22Rv1 (cell line): ENCODE measurements around the gene ZFP69.

ENCODE experiments used
- H3K27ac ChIP-seq: fragments of 450-650 bp; 2 replicates; pipeline ENCODE4 v1.5.1; 2017
- CTCF ChIP-seq: fragments of 450-650 bp; IDR thresholded peaks from 2 replicates; pipeline ENCODE4 v1.5.1; 2017; ENCODE audit warnings: mild to moderate bottlenecking
- ZFX ChIP-seq: fragments of 450-650 bp; IDR thresholded peaks from 2 replicates; pipeline ENCODE4 v1.6.1; 2017; ENCODE audit warnings: antibody characterized with exemption, borderline replicate concordance

The ZFP69 gene

DNA sequence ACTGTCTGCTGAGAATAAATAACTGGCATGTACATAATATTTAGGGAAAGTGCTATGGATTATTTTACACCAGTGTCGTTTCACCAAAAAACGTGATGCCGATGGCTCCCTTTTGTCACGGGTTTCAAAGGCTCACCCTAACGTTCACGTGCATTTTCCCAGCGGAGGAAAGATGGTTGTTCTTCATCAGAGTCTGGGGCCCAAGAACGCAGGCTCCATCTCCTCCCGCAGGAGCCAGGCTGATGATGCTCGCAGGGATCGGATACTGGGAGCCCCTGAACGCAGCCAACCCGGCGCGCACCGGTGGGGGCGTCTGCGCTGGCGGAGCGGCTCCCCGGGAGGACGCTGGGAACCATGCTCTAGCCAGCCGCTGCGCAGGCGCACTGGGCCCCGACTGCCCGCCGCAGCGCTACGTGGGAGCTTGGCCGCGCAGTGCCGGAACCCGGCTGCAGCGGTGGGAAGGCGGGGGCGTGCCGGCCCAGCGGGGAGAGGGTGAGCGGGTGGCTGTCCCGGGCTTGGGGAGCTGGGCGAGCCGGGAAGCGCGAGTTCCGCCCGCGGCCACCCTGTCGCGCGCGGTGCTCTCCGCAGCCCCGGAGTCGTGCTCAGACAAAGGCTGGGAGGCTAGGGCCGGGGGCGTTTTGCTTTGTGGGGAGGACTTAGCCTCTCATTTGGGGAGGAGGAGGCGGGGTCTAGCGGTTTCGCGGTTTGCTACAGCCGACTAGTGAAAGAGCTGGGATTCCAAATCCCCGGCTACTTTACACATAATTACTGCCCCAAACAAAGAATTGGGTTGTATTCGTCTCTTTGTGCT, 27.2 kb upstream of the ZFP69 start, which contains the start of gene ZFP69B:
TSS of gene ZFP69B (plus strand) at position 793 of the 811 bp plus-strand sequence. CDS start 486 bp downstream, outside the sequence.
- TF ChIP-seq CTCF (no peak), ZFX (no peak)
- peak within 1 kb of the TSS; percentile 58 for H3K27ac ChIP-seq

DNA sequence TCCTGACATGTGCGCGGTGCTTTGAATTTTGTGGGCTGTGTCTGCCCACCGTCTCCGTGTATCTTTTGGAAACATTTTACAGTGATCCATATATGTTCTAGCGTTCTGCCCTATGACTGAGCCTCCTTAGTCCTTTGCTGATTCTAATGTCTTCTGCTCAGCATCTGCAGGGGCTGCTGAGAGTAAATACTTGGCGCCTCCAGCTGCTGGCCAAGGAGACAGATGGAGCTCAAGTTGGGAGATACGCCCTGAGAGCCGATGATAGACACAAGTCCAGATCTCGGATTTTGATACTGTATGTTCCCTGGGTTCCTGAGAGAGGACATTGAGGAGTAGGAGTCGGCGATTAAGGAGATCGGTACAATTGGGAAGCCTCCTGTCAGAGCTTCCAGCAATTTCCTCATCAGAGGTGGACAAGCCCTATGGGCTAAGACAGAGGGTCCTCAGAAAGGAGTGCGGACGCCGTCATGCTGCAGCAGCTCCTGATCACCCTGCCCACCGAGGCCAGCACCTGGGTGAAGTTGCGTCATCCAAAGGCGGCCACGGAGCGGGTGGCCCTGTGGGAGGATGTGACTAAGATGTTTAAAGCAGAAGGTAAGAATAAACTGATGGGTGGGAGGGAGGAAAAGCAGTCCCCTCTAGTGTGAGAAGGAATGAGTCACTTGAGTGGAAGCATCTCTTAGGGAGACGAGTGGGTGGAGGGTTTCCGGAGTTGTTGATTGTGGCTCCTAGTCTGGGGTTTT, 26.4 kb upstream of the ZFP69 start:
- peak overlapping the region; percentile 58 for H3K27ac ChIP-seq

GRCh38 chr1:40451238-40451585, 25.9 kb upstream of the ZFP69 start:
- H3K27ac ChIP-seq: no peak overlapping the region
- no peak for TF ChIP-seq CTCF
- TF ChIP-seq ZFX: no peak

More for the DNA sequence above, 26.4 kb upstream of the ZFP69 start:
- TF ChIP-seq ZFX: no peak
- TF ChIP-seq CTCF: no peak

DNA sequence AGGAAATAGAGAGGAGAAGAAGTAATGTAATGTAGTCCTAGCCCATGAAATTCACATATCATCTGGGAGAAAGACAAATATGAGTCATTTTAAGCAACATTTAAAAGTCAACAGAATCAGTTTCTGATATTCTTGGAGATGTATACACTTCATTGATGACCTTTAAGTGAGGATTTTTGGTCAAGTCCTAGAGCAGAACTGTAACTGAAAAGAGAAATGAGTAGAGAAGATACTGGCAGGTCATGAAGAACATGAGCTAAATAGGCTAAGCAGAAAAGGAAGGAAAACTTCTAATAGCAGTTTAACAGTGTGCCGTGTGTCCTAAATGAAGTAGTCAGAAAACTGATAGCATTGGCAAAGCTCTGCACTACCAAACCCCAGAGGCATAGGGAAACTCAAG, 22.2 kb upstream of the ZFP69 start:
- TF ChIP-seq CTCF: no peak
- no peak for TF ChIP-seq ZFX
- no peak overlapping the region for H3K27ac ChIP-seq

- TF ChIP-seq CTCF: no peak
- no peak for TF ChIP-seq ZFX
- no peak overlapping the region for H3K27ac ChIP-seq
Observed at GRCh38 chr1:40462956-40463590, 14.0 kb upstream of the ZFP69 start.

- H3K27ac ChIP-seq: no peak overlapping the region
- TF ChIP-seq ZFX (no peak), CTCF (no peak)
Observed at GRCh38 chr1:40469327-40469726, 7.8 kb upstream of the ZFP69 start.
